DOHH2 (cell line): ENCODE results near the gene OLIG2.

ENCODE experiments used
- H3F3A ChIP-seq: fragments of 200-600 bp; sonication (generic), shearing (Covaris generic); 2 replicates; pipeline ENCODE4 v1.6.0; 2016; ENCODE audit warnings: antibody characterized with exemption, mild to moderate bottlenecking; ENCODE audit not compliant: control insufficient read depth, insufficient read depth
- H3K27ac ChIP-seq: fragments of 200-600 bp; sonication (generic); 2 replicates; pipeline ENCODE4 v1.5.1; 2014; ENCODE audit warnings: low read depth, mild to moderate bottlenecking, low read length, moderate library complexity
- H3K27me3 ChIP-seq: fragments of 200-600 bp; sonication (generic); 2 replicates; pipeline ENCODE4 v1.6.1; 2014; ENCODE audit warnings: mild to moderate bottlenecking, low read length, mixed read lengths; ENCODE audit not compliant: control insufficient read depth
- H3K36me3 ChIP-seq: fragments of 200-600 bp; sonication (generic); 2 replicates; pipeline ENCODE4 v1.6.1; 2014; ENCODE audit warnings: mild to moderate bottlenecking, low read length, moderate library complexity, mixed read lengths; ENCODE audit not compliant: control insufficient read depth
- H3K4me1 ChIP-seq: fragments of 200-600 bp; sonication (generic); 2 replicates; pipeline ENCODE4 v1.6.1; 2014; ENCODE audit warnings: mild to moderate bottlenecking, low read length, mixed read lengths; ENCODE audit not compliant: control insufficient read depth
- H3K4me2 ChIP-seq: fragments of 200-600 bp; sonication (generic); 2 replicates; pipeline ENCODE4 v1.6.0; 2014; ENCODE audit warnings: mild to moderate bottlenecking, low read length, moderate library complexity
- H3K4me3 ChIP-seq: fragments of 200-600 bp; sonication (generic); 2 replicates; pipeline ENCODE4 v1.5.1; 2014; ENCODE audit warnings: mild to moderate bottlenecking, low read length, mixed read lengths
- H3K79me2 ChIP-seq: fragments of 200-600 bp; sonication (generic); 2 replicates; pipeline ENCODE4 v1.6.1; 2014; ENCODE audit warnings: mild to moderate bottlenecking, low read length, mixed read lengths; ENCODE audit not compliant: control insufficient read depth
- H3K9me2 ChIP-seq: fragments of 200-600 bp; sonication (generic); replicated peaks from 2 replicates; pipeline ENCODE4 v1.6.1; 2014; ENCODE audit warnings: mild to moderate bottlenecking, low read length, mixed read lengths; ENCODE audit not compliant: control insufficient read depth
- H3K9me3 ChIP-seq: fragments of 200-600 bp; sonication (generic); 2 replicates; pipeline ENCODE4 v1.6.1; 2014; ENCODE audit warnings: antibody characterized with exemption, low read length, mixed read lengths; ENCODE audit not compliant: control insufficient read depth, insufficient read depth
- H4K20me1 ChIP-seq: fragments of 200-600 bp; sonication (generic); 2 replicates; pipeline ENCODE4 v1.6.0; 2014; ENCODE audit warnings: low read depth, mild to moderate bottlenecking, antibody characterized with exemption, low read length, moderate library complexity; ENCODE audit not compliant: control insufficient read depth, insufficient read depth
- CTCF ChIP-seq: fragments of 200-600 bp; sonication (generic); IDR thresholded peaks from one replicate; pipeline ENCODE4 v1.5.1; 2014; ENCODE audit warnings: antibody characterized with exemption, mild to moderate bottlenecking, low read depth, low read length; ENCODE audit not compliant: poor library complexity, severe bottlenecking
- EZH2phosphoT487 ChIP-seq: fragments of 200-600 bp; sonication (generic); IDR thresholded peaks from 2 replicates; pipeline ENCODE4 v1.6.1; 2017; ENCODE audit warnings: borderline replicate concordance, mild to moderate bottlenecking, antibody characterized with exemption, low read length, moderate library complexity, mixed read lengths

The OLIG2 gene

GRCh38 chr21:33015096-33015495 is 10.6 kb upstream of the OLIG2 start:
- H3K4me3 ChIP-seq, result no peak overlapping the region
- no peaks in the 10 kb centered on the region for H4K20me1 ChIP-seq
- no peaks in the 10 kb centered on the region for H3F3A ChIP-seq
- no peaks in the 10 kb centered on the region for H3K9me2 ChIP-seq
- H3K27me3 ChIP-seq, result peaks cover 5% of the 10 kb centered on the region; the same call in 1 of the 2 replicates
- no peaks in the 10 kb centered on the region for H3K79me2 ChIP-seq
- H3K4me2 ChIP-seq, result no peak overlapping the region
- H3K4me1 ChIP-seq, result no peaks in the 10 kb centered on the region
- no peaks in the 10 kb centered on the region for H3K9me3 ChIP-seq
- no peak overlapping the region for H3K27ac ChIP-seq
- no peak for TF ChIP-seq EZH2phosphoT487
- no peak for TF ChIP-seq CTCF
- H3K36me3 ChIP-seq, result no peaks in the 10 kb centered on the region

DNA sequence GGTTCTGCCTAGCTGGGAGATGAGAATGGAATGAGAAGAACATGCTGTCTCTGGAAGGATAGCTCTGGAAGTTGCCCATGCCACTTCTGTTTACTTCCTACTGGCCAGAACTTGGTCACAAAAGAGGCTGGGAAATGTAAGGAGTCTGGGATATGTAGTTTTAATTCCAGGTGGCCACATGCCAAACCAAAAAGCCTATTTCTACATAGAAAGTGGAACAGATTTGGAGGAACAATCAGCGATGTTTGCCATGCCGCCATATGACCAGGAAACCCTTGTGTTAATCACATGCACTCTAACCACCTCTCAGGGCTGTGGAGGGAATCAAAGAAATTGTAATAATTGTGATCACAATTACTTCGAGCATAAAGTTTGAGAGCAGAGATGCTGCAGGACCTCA is 10.0 kb upstream of the OLIG2 start:
- Histone ChIP-seq H3K4me3 (no peak overlapping the region), H3K4me2 (no peak overlapping the region), H3K27ac (no peak overlapping the region), H3K9me2 (no peaks in the 10 kb centered on the region), H4K20me1 (no peaks in the 10 kb centered on the region), H3K9me3 (no peaks in the 10 kb centered on the region), H3K27me3 (peaks cover 5% of the 10 kb centered on the region; the same call in 1 of the 2 replicates), H3K79me2 (no peaks in the 10 kb centered on the region), H3K4me1 (no peaks in the 10 kb centered on the region), H3F3A (no peaks in the 10 kb centered on the region), H3K36me3 (no peaks in the 10 kb centered on the region)
- TF ChIP-seq CTCF (no peak), EZH2phosphoT487 (no peak)

DNA sequence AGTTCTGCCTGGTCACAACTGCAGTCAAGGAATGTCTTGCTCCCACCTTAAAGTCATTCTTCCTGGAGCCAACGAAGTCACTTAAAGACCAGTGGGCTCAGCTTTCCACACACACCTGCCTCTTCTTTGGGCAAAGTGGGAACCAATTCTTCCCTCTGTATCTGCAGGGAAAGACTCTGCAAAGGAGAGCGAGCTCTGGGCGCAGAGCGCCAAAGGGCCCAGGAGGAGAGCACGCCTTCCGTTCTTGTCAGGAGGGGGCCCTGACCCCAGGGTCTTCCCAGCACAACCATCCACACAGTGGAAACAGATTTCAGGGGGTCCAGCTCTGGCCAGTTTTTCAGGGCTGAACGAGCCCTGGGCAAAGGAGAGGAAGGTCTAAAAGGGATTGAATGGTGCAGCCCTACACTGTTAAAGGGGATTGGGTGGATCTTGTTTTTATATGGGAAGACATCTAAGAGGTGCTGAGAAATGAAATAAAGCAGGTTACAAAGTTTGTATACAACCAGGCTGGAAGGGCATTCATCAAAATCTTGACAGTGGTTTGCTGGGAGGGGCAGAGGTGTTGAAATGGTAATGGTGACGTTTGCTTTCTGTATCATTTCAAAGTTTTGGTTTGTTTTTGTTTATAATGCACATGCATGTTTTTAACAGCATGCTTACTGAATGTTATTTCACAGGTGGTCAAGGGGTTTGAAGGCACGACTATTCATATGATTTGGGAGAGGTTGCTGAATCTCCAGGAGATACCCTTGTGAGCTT is 6.8 kb upstream of the OLIG2 start:
- H3K4me2 ChIP-seq, result no peak overlapping the region
- no peaks in the 10 kb centered on the region for H3F3A ChIP-seq
- no peak for TF ChIP-seq CTCF
- TF ChIP-seq EZH2phosphoT487, result no peak
- H3K4me1 ChIP-seq, result no peaks in the 10 kb centered on the region
- H4K20me1 ChIP-seq, result no peaks in the 10 kb centered on the region
- H3K79me2 ChIP-seq, result no peaks in the 10 kb centered on the region
- no peak overlapping the region for H3K27ac ChIP-seq
- no peaks in the 10 kb centered on the region for H3K36me3 ChIP-seq
- H3K9me3 ChIP-seq, result no peaks in the 10 kb centered on the region
- H3K4me3 ChIP-seq, result no peak overlapping the region
- no peaks in the 10 kb centered on the region for H3K9me2 ChIP-seq
- peaks cover 12% of the 10 kb centered on the region for H3K27me3 ChIP-seq
